PC-9 (cell line): Measurements from ENCODE around the gene CSN3. TPM values are rescaled to one million over a fixed set of nuclear protein-coding genes. Genes with fewer than 3 reads are reported as not detected.

Experiments
- BruUV-seq: library from RNA; stranded (reverse); fragments of 400-500 nt; replicated peaks from 2 replicates; lab custom pipeline; 2021; lab: Mats Ljungman, UMichigan
- CTCF ChIA-PET: fragments of 300-600 bp; sonication (Branson Sonifier 250); formaldehyde crosslinking; loops from one replicate; lab custom pipeline; 2022; ENCODE audit warnings: antibody characterized with exemption; lab: Charles Lee
- POLR2A ChIA-PET: fragments of 300-600 bp; sonication (Branson Sonifier 250); formaldehyde crosslinking; loops from one replicate; lab custom pipeline; 2022; ENCODE audit warnings: antibody characterized with exemption; ENCODE audit not compliant: unreplicated experiment; lab: Charles Lee
- DNase-seq, 2 experiments: peaks; one replicate each; pipeline versions ENCODE4 v3.0.0 to v3.0.0-alpha.2; 2015 to 2022; ENCODE audit warnings: mixed read lengths in 1 of 2
- H2AFZ ChIP-seq: fragments of 200-600 bp; sonication (generic); 2 replicates; pipeline ENCODE4 v1.8.1; 2017; ENCODE audit warnings: antibody characterized with exemption
- H3F3A ChIP-seq: fragments of 200-600 bp; sonication (generic); 2 replicates; pipeline ENCODE4 v1.8.1; 2017; ENCODE audit warnings: antibody characterized with exemption, mild to moderate bottlenecking, low read depth; ENCODE audit not compliant: insufficient read depth
- H3K27ac ChIP-seq: fragments of 200-600 bp; sonication (generic); 2 replicates; pipeline ENCODE4 v1.6.1; 2016; ENCODE audit warnings: mixed run types
- H3K27me3 ChIP-seq: fragments of 200-600 bp; sonication (generic); 2 replicates; pipeline ENCODE4 v1.6.1; 2016; ENCODE audit warnings: low read depth, mixed run types; ENCODE audit not compliant: insufficient read depth
- H3K36me3 ChIP-seq: fragments of 200-600 bp; sonication (generic); 2 replicates; pipeline ENCODE4 v1.6.1; 2016; ENCODE audit warnings: low read depth, mixed run types
- H3K4me1 ChIP-seq: fragments of 200-600 bp; sonication (generic); replicated peaks from 2 replicates; pipeline ENCODE4 v1.6.1; 2016; ENCODE audit warnings: mixed run types; ENCODE audit not compliant: insufficient read depth
- H3K4me2 ChIP-seq: fragments of 200-600 bp; sonication (generic); 2 replicates; pipeline ENCODE4 v1.6.1; 2017; ENCODE audit warnings: mixed run types
- H3K4me3 ChIP-seq: fragments of 200-600 bp; sonication (generic); 2 replicates; pipeline ENCODE4 v1.6.1; 2016; ENCODE audit warnings: mixed run types
- H3K79me2 ChIP-seq: fragments of 200-600 bp; sonication (generic); 2 replicates; pipeline ENCODE4 v1.6.1; 2017; ENCODE audit warnings: low read depth, mixed run types
- H3K9me2 ChIP-seq: fragments of 200-600 bp; sonication (generic); 2 replicates; pipeline ENCODE4 v1.8.1; 2017; ENCODE audit warnings: mild to moderate bottlenecking; ENCODE audit not compliant: insufficient read depth
- H3K9me3 ChIP-seq: fragments of 200-600 bp; sonication (generic); 2 replicates; pipeline ENCODE4 v1.8.1; 2016; ENCODE audit warnings: low read depth; ENCODE audit not compliant: insufficient read depth
- H4K20me1 ChIP-seq: fragments of 200-600 bp; sonication (generic); 2 replicates; pipeline ENCODE4 v1.8.1; 2017; ENCODE audit not compliant: insufficient read depth
- CTCF ChIP-seq: fragments of 200-600 bp; sonication (generic); conservative IDR thresholded peaks from 2 replicates; pipeline ENCODE4 v1.6.1; 2017; ENCODE audit warnings: mixed run types, antibody characterized with exemption, mild to moderate bottlenecking, moderate library complexity
- EZH2 ChIP-seq: fragments of 200-600 bp; sonication (generic); IDR thresholded peaks from 2 replicates; pipeline ENCODE4 v1.8.0; 2017; ENCODE audit warnings: antibody characterized with exemption, low read depth
- intact Hi-C: fragments of 100-400 bp; cut with micrococcal nuclease; formaldehyde crosslinking; loops from one replicate; pipeline ENCODE4 v1.10.0; 2022; ENCODE audit not compliant: unreplicated experiment
- total RNA-seq: library from RNA; stranded (reverse); gene quantifications from 2 replicates; pipeline ENCODE4 v1.2.3, GENCODE V29; 2021

CSN3 gene
- total RNA-seq, 1 experiment from 2014 or later, result not detected

GRCh38 chr4:70269674-70270073 is 27.3 kb downstream of the CSN3 start:
- Histone ChIP-seq H3K27ac (no peak overlapping the region), H3F3A (no peaks in the 10 kb centered on the region), H3K79me2 (no peaks in the 10 kb centered on the region), H3K4me3 (no peak overlapping the region), H2AFZ (no peak overlapping the region), H3K9me3 (no peaks in the 10 kb centered on the region), H3K4me1 (no peaks in the 10 kb centered on the region), H3K27me3 (no peaks in the 10 kb centered on the region), H3K36me3 (no peaks in the 10 kb centered on the region), H4K20me1 (no peaks in the 10 kb centered on the region), H3K9me2 (no peaks in the 10 kb centered on the region), H3K4me2 (no peak overlapping the region)
- intact Hi-C loops, result loop anchor here (1.0 to 2.0 kb wide), 3 partner anchors 86 to 581 kb away; no protein-coding TSS in a partner anchor
- POLR2A ChIA-PET, result no interaction called here
- DNase-seq, result no peak
- CTCF ChIA-PET, result no interaction called here
- TF ChIP-seq CTCF (peak; percentile 35; the same call in 1 of the 2 replicates), EZH2 (no peak)
- BruUV-seq, result no TSS peak

- DNase-seq, result no peak
- Histone ChIP-seq H3K27me3 (no peaks in the 10 kb centered on the region), H3K9me2 (no peaks in the 10 kb centered on the region), H3F3A (no peaks in the 10 kb centered on the region), H3K4me3 (no peak overlapping the region), H2AFZ (no peak overlapping the region), H3K36me3 (no peaks in the 10 kb centered on the region), H3K4me1 (no peaks in the 10 kb centered on the region), H4K20me1 (no peaks in the 10 kb centered on the region), H3K9me3 (no peaks in the 10 kb centered on the region), H3K4me2 (no peak overlapping the region), H3K27ac (no peak overlapping the region), H3K79me2 (no peaks in the 10 kb centered on the region)
- intact Hi-C loops, result no loop called here
- TF ChIP-seq CTCF, result no peak
- no peak for TF ChIP-seq EZH2
- CTCF ChIA-PET, result no interaction called here
- POLR2A ChIA-PET, result no interaction called here
- no TSS peak for BruUV-seq
Measured at GRCh38 chr4:70277121-70277520, 34.7 kb downstream of the CSN3 start.

- DNase-seq, result no peak
- no peak overlapping the region for H3K4me2 ChIP-seq
- no peaks in the 10 kb centered on the region for H3K4me1 ChIP-seq
- TF ChIP-seq CTCF (no peak), EZH2 (no peak)
- no peak overlapping the region for H3K27ac ChIP-seq
- no peaks in the 10 kb centered on the region for H3K27me3 ChIP-seq
- POLR2A ChIA-PET, result no interaction called here
- no peaks in the 10 kb centered on the region for H3K79me2 ChIP-seq
- no peak overlapping the region for H3K4me3 ChIP-seq
- H3F3A ChIP-seq, result no peaks in the 10 kb centered on the region
- no peak overlapping the region for H2AFZ ChIP-seq
- no peaks in the 10 kb centered on the region for H3K9me3 ChIP-seq
- CTCF ChIA-PET, result no interaction called here
- H4K20me1 ChIP-seq, result no peaks in the 10 kb centered on the region
- BruUV-seq, result no TSS peak
- no peaks in the 10 kb centered on the region for H3K36me3 ChIP-seq
- intact Hi-C loops, result no loop called here
- no peaks in the 10 kb centered on the region for H3K9me2 ChIP-seq
Measured at GRCh38 chr4:70280567-70280966, 38.2 kb downstream of the CSN3 start.
